SK-N-SH treated with all-trans-retinoic acid at 6 μM for 48 hours (cell line): ENCODE data around the gene GJA4.

ENCODE experiments used
- ATAC-seq: fragments of 200-7000 bp; cut with Tn5 transposase; 3 replicates; pipeline ENCODE4 v1.9.1; 2020; ENCODE audit warnings: mild to moderate bottlenecking, moderate library complexity
- BACH2 ChIP-seq: fragments of 250-450 bp; sonication (Bioruptor Pico); IDR thresholded peaks from 2 replicates; pipeline ENCODE4 v1.9.0; 2021; ENCODE audit warnings: mild to moderate bottlenecking, borderline replicate concordance
- CSDC2 ChIP-seq: fragments of 250-450 bp; sonication (Bioruptor Pico); IDR thresholded peaks from 2 replicates; pipeline ENCODE4 v1.5.0; 2020; ENCODE audit warnings: mild to moderate bottlenecking, moderate library complexity
- ESRRG ChIP-seq: fragments of 250-450 bp; sonication (Bioruptor Pico); IDR thresholded peaks from 2 replicates; pipeline ENCODE4 v1.6.1; 2021; ENCODE audit warnings: mild to moderate bottlenecking
- GLIS3 ChIP-seq: fragments of 250-450 bp; sonication (Bioruptor Pico); IDR thresholded peaks from 2 replicates; pipeline ENCODE4 v1.5.0; 2020; ENCODE audit warnings: mild to moderate bottlenecking, moderate library complexity
- ISL1 ChIP-seq: fragments of 250-450 bp; sonication (Bioruptor Pico); IDR thresholded peaks from 2 replicates; pipeline ENCODE4 v2.1.2; 2022; ENCODE audit warnings: mild to moderate bottlenecking, moderate library complexity
- OSR1 ChIP-seq: fragments of 250-450 bp; sonication (Bioruptor Pico); IDR thresholded peaks from 2 replicates; pipeline ENCODE4 v1.8.0; 2022; ENCODE audit warnings: moderate library complexity, mild to moderate bottlenecking, inconsistent platforms
- PPARA ChIP-seq: fragments of 250-450 bp; sonication (Bioruptor Pico); IDR thresholded peaks from 2 replicates; pipeline ENCODE4 v1.5.0; 2020; ENCODE audit warnings: mild to moderate bottlenecking, borderline replicate concordance
- RARB ChIP-seq: fragments of 250-450 bp; sonication (Bioruptor Pico); IDR thresholded peaks from 2 replicates; pipeline ENCODE4 v1.8.0; 2021; ENCODE audit warnings: mild to moderate bottlenecking, moderate library complexity
- SNAI2 ChIP-seq: fragments of 250-450 bp; sonication (Bioruptor Pico); IDR thresholded peaks from 2 replicates; pipeline ENCODE4 v1.5.0; 2020; ENCODE audit warnings: mild to moderate bottlenecking, moderate library complexity
- TCF4 ChIP-seq: fragments of 250-450 bp; sonication (Bioruptor Pico); IDR thresholded peaks from 2 replicates; pipeline ENCODE4 v1.8.0; 2021; ENCODE audit warnings: mild to moderate bottlenecking, moderate library complexity, borderline replicate concordance
- TOX ChIP-seq: fragments of 250-450 bp; sonication (Bioruptor Pico); IDR thresholded peaks from 2 replicates; pipeline ENCODE4 v1.8.0; 2021; ENCODE audit warnings: mild to moderate bottlenecking, moderate library complexity, borderline replicate concordance
- ZC3H10 ChIP-seq: fragments of 250-450 bp; sonication (Bioruptor Pico); IDR thresholded peaks from 2 replicates; pipeline ENCODE4 v1.5.1; 2021; ENCODE audit warnings: mild to moderate bottlenecking, moderate library complexity
- ZFP3 ChIP-seq: fragments of 250-450 bp; sonication (Bioruptor Pico); IDR thresholded peaks from 2 replicates; pipeline ENCODE4 v1.5.0; 2020; ENCODE audit warnings: mild to moderate bottlenecking, moderate library complexity
- ZFP30 ChIP-seq: fragments of 450-650 bp; formaldehyde crosslinking; IDR thresholded peaks from 2 replicates; pipeline ENCODE4 v1.5.0; 2022; ENCODE audit warnings: mild to moderate bottlenecking, moderate library complexity
- ZNF565 ChIP-seq: fragments of 450-650 bp; formaldehyde crosslinking; conservative IDR thresholded peaks from 2 replicates; pipeline ENCODE4 v1.5.0; 2020; ENCODE audit warnings: low read depth, mild to moderate bottlenecking, moderate library complexity
- ZNF8 ChIP-seq: fragments of 450-650 bp; formaldehyde crosslinking; IDR thresholded peaks from 2 replicates; pipeline ENCODE4 v1.5.0; 2020; ENCODE audit warnings: mild to moderate bottlenecking, moderate library complexity
- TF ChIP-seq, protein P1 (sequence below): fragments of 250-450 bp; sonication (Bioruptor Pico); IDR thresholded peaks from 2 replicates; pipeline ENCODE4 v1.5.1; 2021; ENCODE audit warnings: mild to moderate bottlenecking, moderate library complexity
- TF ChIP-seq, protein P2 (sequence below): fragments of 250-450 bp; sonication (Bioruptor Pico); IDR thresholded peaks from 2 replicates; pipeline ENCODE4 v1.5.1; 2020; ENCODE audit warnings: low read depth, mild to moderate bottlenecking, moderate library complexity
- TF ChIP-seq, protein P3 (sequence below): fragments of 250-450 bp; sonication (Bioruptor Pico); IDR thresholded peaks from 2 replicates; pipeline ENCODE4 v1.8.0; 2021; ENCODE audit warnings: low read depth, mild to moderate bottlenecking, moderate library complexity, borderline replicate concordance
- TF ChIP-seq, protein P4 (sequence below): fragments of 250-450 bp; sonication (Bioruptor Pico); IDR thresholded peaks from 2 replicates; pipeline ENCODE4 v1.8.0; 2020; ENCODE audit warnings: mild to moderate bottlenecking, moderate library complexity, borderline replicate concordance
- TF ChIP-seq, protein P5 (sequence below): fragments of 250-450 bp; sonication (Bioruptor Pico); IDR thresholded peaks from 2 replicates; pipeline ENCODE4 v1.5.0; 2020; ENCODE audit warnings: mild to moderate bottlenecking, moderate library complexity

The GJA4 gene

DNA sequence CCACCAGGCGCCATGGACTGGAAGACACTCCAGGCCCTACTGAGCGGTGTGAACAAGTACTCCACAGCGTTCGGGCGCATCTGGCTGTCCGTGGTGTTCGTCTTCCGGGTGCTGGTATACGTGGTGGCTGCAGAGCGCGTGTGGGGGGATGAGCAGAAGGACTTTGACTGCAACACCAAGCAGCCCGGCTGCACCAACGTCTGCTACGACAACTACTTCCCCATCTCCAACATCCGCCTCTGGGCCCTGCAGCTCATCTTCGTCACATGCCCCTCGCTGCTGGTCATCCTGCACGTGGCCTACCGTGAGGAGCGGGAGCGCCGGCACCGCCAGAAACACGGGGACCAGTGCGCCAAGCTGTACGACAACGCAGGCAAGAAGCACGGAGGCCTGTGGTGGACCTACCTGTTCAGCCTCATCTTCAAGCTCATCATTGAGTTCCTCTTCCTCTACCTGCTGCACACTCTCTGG is 8.0 kb upstream of the GJA4 start:
- TF ChIP-seq ZC3H10 (CRISPR knock-in tag): no peak
- no peak for TF ChIP-seq BACH2 (CRISPR knock-in tag)
- TF ChIP-seq TOX (CRISPR knock-in tag): no peak
- TF ChIP-seq PPARA (CRISPR knock-in tag): no peak
- no peak for TF ChIP-seq CSDC2
- no peak for TF ChIP-seq TCF4 (CRISPR knock-in tag)
- TF ChIP-seq, protein P1, sequence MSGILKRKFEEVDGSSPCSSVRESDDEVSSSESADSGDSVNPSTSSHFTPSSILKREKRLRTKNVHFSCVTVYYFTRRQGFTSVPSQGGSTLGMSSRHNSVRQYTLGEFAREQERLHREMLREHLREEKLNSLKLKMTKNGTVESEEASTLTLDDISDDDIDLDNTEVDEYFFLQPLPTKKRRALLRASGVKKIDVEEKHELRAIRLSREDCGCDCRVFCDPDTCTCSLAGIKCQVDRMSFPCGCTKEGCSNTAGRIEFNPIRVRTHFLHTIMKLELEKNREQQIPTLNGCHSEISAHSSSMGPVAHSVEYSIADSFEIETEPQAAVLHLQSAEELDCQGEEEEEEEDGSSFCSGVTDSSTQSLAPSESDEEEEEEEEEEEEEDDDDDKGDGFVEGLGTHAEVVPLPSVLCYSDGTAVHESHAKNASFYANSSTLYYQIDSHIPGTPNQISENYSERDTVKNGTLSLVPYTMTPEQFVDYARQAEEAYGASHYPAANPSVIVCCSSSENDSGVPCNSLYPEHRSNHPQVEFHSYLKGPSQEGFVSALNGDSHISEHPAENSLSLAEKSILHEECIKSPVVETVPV (CRISPR knock-in tag): no peak
- no peak for TF ChIP-seq RARB (CRISPR knock-in tag)
- TF ChIP-seq SNAI2: no peak
- no peak for TF ChIP-seq ZNF565 (CRISPR knock-in tag)
- TF ChIP-seq ISL1: no peak
- TF ChIP-seq OSR1 (CRISPR knock-in tag): no peak
- TF ChIP-seq ZFP30 (CRISPR knock-in tag): no peak
- TF ChIP-seq, protein P2, sequence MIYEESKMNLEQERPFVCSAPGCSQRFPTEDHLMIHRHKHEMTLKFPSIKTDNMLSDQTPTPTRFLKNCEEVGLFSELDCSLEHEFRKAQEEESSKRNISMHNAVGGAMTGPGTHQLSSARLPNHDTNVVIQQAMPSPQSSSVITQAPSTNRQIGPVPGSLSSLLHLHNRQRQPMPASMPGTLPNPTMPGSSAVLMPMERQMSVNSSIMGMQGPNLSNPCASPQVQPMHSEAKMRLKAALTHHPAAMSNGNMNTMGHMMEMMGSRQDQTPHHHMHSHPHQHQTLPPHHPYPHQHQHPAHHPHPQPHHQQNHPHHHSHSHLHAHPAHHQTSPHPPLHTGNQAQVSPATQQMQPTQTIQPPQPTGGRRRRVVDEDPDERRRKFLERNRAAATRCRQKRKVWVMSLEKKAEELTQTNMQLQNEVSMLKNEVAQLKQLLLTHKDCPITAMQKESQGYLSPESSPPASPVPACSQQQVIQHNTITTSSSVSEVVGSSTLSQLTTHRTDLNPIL (CRISPR knock-in tag): no peak
- TF ChIP-seq, protein P3, sequence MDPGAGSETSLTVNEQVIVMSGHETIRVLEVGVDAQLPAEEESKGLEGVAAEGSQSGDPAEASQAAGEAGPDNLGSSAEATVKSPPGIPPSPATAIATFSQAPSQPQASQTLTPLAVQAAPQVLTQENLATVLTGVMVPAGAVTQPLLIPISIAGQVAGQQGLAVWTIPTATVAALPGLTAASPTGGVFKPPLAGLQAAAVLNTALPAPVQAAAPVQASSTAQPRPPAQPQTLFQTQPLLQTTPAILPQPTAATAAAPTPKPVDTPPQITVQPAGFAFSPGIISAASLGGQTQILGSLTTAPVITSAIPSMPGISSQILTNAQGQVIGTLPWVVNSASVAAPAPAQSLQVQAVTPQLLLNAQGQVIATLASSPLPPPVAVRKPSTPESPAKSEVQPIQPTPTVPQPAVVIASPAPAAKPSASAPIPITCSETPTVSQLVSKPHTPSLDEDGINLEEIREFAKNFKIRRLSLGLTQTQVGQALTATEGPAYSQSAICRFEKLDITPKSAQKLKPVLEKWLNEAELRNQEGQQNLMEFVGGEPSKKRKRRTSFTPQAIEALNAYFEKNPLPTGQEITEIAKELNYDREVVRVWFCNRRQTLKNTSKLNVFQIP (CRISPR knock-in tag): no peak
- no peak for ATAC-seq

DNA sequence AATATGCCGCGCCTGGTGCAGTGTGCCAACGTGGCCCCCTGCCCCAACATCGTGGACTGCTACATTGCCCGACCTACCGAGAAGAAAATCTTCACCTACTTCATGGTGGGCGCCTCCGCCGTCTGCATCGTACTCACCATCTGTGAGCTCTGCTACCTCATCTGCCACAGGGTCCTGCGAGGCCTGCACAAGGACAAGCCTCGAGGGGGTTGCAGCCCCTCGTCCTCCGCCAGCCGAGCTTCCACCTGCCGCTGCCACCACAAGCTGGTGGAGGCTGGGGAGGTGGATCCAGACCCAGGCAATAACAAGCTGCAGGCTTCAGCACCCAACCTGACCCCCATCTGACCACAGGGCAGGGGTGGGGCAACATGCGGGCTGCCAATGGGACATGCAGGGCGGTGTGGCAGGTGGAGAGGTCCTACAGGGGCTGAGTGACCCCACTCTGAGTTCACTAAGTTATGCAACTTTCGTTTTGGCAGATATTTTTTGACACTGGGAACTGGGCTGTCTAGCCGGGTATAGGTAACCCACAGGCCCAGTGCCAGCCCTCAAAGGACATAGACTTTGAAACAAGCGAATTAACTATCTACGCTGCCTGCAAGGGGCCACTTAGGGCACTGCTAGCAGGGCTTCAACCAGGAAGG is 7.4 kb upstream of the GJA4 start:
- TF ChIP-seq ISL1 (no peak), OSR1 (CRISPR knock-in tag) (no peak), ZC3H10 (CRISPR knock-in tag) (no peak), ZFP30 (CRISPR knock-in tag) (no peak), SNAI2 (no peak), PPARA (CRISPR knock-in tag) (no peak), ESRRG (CRISPR knock-in tag) (no peak), TCF4 (CRISPR knock-in tag) (no peak), CSDC2 (no peak), RARB (CRISPR knock-in tag) (no peak), ZFP3 (CRISPR knock-in tag) (no peak), GLIS3 (no peak), ZNF8 (no peak), TOX (CRISPR knock-in tag) (no peak), ZNF565 (CRISPR knock-in tag) (no peak)
- TF ChIP-seq, protein P4, sequence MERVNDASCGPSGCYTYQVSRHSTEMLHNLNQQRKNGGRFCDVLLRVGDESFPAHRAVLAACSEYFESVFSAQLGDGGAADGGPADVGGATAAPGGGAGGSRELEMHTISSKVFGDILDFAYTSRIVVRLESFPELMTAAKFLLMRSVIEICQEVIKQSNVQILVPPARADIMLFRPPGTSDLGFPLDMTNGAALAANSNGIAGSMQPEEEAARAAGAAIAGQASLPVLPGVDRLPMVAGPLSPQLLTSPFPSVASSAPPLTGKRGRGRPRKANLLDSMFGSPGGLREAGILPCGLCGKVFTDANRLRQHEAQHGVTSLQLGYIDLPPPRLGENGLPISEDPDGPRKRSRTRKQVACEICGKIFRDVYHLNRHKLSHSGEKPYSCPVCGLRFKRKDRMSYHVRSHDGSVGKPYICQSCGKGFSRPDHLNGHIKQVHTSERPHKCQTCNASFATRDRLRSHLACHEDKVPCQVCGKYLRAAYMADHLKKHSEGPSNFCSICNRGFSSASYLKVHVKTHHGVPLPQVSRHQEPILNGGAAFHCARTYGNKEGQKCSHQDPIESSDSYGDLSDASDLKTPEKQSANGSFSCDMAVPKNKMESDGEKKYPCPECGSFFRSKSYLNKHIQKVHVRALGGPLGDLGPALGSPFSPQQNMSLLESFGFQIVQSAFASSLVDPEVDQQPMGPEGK (CRISPR knock-in tag): no peak
- TF ChIP-seq, protein P1 (CRISPR knock-in tag): no peak
- TF ChIP-seq, protein P2 (CRISPR knock-in tag): no peak
- TF ChIP-seq, protein P5, sequence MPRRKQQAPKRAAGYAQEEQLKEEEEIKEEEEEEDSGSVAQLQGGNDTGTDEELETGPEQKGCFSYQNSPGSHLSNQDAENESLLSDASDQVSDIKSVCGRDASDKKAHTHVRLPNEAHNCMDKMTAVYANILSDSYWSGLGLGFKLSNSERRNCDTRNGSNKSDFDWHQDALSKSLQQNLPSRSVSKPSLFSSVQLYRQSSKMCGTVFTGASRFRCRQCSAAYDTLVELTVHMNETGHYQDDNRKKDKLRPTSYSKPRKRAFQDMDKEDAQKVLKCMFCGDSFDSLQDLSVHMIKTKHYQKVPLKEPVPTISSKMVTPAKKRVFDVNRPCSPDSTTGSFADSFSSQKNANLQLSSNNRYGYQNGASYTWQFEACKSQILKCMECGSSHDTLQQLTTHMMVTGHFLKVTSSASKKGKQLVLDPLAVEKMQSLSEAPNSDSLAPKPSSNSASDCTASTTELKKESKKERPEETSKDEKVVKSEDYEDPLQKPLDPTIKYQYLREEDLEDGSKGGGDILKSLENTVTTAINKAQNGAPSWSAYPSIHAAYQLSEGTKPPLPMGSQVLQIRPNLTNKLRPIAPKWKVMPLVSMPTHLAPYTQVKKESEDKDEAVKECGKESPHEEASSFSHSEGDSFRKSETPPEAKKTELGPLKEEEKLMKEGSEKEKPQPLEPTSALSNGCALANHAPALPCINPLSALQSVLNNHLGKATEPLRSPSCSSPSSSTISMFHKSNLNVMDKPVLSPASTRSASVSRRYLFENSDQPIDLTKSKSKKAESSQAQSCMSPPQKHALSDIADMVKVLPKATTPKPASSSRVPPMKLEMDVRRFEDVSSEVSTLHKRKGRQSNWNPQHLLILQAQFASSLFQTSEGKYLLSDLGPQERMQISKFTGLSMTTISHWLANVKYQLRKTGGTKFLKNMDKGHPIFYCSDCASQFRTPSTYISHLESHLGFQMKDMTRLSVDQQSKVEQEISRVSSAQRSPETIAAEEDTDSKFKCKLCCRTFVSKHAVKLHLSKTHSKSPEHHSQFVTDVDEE (CRISPR knock-in tag): no peak
- TF ChIP-seq, protein P3 (CRISPR knock-in tag): no peak
- no peak for ATAC-seq
